HepG2 (cell line): ENCODE data around the gene SHISA9. TPM values are rescaled to one million over a fixed set of nuclear protein-coding genes. Genes with fewer than 3 reads are reported as not detected.

Source experiments
- ERF ChIP-seq: IDR thresholded peaks from 2 replicates; pipeline ENCODE4 v1.6.1; 2018; ENCODE audit warnings: missing biosample characterization, missing genetic modification reagents
- JUN ChIP-seq: sonication (generic); formaldehyde crosslinking; IDR thresholded peaks from 2 replicates; pipeline ENCODE4 v1.4.0; 2020; ENCODE audit warnings: mild to moderate bottlenecking, missing genetic modification reagents
- POGZ ChIP-seq: sonication (generic); formaldehyde crosslinking; IDR thresholded peaks from 2 replicates; pipeline ENCODE4 v1.4.0; 2020; ENCODE audit warnings: mild to moderate bottlenecking, missing genetic modification reagents
- ZNF616 ChIP-seq: sonication (generic); formaldehyde crosslinking; IDR thresholded peaks from 2 replicates; pipeline ENCODE4 v1.5.0; 2020; ENCODE audit warnings: low read depth, mild to moderate bottlenecking, missing genetic modification reagents
- ZSCAN21 ChIP-seq: sonication (generic); formaldehyde crosslinking; IDR thresholded peaks from 2 replicates; pipeline ENCODE4 v1.8.0; 2022; ENCODE audit warnings: mild to moderate bottlenecking, missing genetic modification reagents, moderate library complexity, borderline replicate concordance
- polyA plus RNA-seq, 8 experiments: library from polyadenylated mRNA; depleted of rRNA in 3 of 8; stranded (reverse) in 7 of 8; unstranded in 1 of 8; fragments of >200 nt; fragmentation: Illumina TruSeq in 4 of 8; extraction: Trizol in 4 of 8; gene quantifications; 2 replicates each; pipeline versions ENCODE4 v1.2.1 to v1.2.3, GENCODE V29; 2011 to 2016; ENCODE audit warnings: low read depth in 4 of 8, missing spikeins in 1 of 8, mixed read lengths in 1 of 8; ENCODE audit not compliant: insufficient read depth in 1 of 8
- total RNA-seq, 5 experiments: library from RNA; depleted of rRNA; stranded (reverse); fragments of >200 nt; fragmentation: Illumina TruSeq; extraction: Trizol; gene quantifications; 2 replicates each; pipeline ENCODE4 v1.2.3, GENCODE V29; 2016; ENCODE audit warnings: low read depth in 1 of 5
- TF ChIP-seq, protein P1 (sequence below): sonication (generic); formaldehyde crosslinking; IDR thresholded peaks from 2 replicates; pipeline ENCODE4 v1.4.0; 2020; ENCODE audit warnings: missing genetic modification reagents
- TF ChIP-seq, protein P2 (sequence below): sonication (generic); formaldehyde crosslinking; IDR thresholded peaks from 2 replicates; pipeline ENCODE4 v1.4.0; 2020; ENCODE audit warnings: mild to moderate bottlenecking, missing genetic modification reagents
- TF ChIP-seq, protein P3 (sequence below): IDR thresholded peaks from 2 replicates; pipeline ENCODE4 v1.6.1; 2016; ENCODE audit warnings: low read depth, missing genetic modification reagents, missing compliant biosample characterization
- TF ChIP-seq, protein P4 (sequence below): sonication (generic); formaldehyde crosslinking; IDR thresholded peaks from 2 replicates; pipeline ENCODE4 v1.5.1; 2020; ENCODE audit warnings: missing genetic modification reagents, mild to moderate bottlenecking, borderline replicate concordance
- TF ChIP-seq, protein P5 (sequence below): sonication (generic); formaldehyde crosslinking; IDR thresholded peaks from 2 replicates; pipeline ENCODE4 v1.4.0; 2020; ENCODE audit warnings: missing genetic modification reagents, mild to moderate bottlenecking, borderline replicate concordance

Gene SHISA9
- total and polyA plus RNA-seq, 2 of the 13 experiments (the other 11 are each of a cell fraction or from before 2014, with no cell fraction given) = 0.01 TPM; not detected in 1

DNA sequence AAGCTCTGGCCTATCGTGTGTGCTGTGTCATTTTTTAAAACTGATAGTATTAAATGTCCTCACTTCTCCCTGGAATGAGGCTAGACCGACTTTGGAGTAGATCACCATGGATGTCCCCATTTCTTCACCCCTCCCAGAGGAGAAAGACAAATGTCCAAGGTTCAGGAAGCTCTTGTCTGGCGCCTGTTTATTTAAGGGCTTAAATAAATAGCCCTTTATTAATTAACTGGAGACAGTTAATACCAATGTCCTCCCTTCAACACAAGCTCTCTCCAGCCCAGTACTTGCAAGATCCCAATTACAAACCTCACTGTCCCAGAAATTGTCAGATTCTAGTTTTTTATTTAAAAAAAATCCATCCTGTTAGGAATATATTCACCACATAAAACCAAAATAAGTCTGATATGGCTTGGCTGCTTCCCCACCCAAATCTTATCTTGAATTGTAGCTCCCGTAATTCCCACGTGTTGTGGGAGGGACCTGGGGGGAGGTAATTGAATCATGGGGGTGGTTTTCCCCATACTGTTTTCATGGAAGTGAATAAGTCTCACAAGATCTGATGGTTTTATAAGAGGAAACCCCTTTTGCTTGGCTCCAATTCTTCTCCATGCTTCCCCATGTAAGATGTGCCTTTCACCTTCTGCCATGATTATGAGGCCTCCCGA lies 344.4 kb downstream of the SHISA9 start (continued):
- TF ChIP-seq, protein P1, sequence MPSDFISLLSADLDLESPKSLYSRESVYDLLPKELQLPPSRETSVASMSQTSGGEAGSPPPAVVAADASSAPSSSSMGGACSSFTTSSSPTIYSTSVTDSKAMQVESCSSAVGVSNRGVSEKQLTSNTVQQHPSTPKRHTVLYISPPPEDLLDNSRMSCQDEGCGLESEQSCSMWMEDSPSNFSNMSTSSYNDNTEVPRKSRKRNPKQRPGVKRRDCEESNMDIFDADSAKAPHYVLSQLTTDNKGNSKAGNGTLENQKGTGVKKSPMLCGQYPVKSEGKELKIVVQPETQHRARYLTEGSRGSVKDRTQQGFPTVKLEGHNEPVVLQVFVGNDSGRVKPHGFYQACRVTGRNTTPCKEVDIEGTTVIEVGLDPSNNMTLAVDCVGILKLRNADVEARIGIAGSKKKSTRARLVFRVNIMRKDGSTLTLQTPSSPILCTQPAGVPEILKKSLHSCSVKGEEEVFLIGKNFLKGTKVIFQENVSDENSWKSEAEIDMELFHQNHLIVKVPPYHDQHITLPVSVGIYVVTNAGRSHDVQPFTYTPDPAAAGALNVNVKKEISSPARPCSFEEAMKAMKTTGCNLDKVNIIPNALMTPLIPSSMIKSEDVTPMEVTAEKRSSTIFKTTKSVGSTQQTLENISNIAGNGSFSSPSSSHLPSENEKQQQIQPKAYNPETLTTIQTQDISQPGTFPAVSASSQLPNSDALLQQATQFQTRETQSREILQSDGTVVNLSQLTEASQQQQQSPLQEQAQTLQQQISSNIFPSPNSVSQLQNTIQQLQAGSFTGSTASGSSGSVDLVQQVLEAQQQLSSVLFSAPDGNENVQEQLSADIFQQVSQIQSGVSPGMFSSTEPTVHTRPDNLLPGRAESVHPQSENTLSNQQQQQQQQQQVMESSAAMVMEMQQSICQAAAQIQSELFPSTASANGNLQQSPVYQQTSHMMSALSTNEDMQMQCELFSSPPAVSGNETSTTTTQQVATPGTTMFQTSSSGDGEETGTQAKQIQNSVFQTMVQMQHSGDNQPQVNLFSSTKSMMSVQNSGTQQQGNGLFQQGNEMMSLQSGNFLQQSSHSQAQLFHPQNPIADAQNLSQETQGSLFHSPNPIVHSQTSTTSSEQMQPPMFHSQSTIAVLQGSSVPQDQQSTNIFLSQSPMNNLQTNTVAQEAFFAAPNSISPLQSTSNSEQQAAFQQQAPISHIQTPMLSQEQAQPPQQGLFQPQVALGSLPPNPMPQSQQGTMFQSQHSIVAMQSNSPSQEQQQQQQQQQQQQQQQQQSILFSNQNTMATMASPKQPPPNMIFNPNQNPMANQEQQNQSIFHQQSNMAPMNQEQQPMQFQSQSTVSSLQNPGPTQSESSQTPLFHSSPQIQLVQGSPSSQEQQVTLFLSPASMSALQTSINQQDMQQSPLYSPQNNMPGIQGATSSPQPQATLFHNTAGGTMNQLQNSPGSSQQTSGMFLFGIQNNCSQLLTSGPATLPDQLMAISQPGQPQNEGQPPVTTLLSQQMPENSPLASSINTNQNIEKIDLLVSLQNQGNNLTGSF = no peak
- no peak for TF ChIP-seq ZSCAN21 (CRISPR knock-in tag)
- no peak for TF ChIP-seq JUN
- TF ChIP-seq, protein P2, sequence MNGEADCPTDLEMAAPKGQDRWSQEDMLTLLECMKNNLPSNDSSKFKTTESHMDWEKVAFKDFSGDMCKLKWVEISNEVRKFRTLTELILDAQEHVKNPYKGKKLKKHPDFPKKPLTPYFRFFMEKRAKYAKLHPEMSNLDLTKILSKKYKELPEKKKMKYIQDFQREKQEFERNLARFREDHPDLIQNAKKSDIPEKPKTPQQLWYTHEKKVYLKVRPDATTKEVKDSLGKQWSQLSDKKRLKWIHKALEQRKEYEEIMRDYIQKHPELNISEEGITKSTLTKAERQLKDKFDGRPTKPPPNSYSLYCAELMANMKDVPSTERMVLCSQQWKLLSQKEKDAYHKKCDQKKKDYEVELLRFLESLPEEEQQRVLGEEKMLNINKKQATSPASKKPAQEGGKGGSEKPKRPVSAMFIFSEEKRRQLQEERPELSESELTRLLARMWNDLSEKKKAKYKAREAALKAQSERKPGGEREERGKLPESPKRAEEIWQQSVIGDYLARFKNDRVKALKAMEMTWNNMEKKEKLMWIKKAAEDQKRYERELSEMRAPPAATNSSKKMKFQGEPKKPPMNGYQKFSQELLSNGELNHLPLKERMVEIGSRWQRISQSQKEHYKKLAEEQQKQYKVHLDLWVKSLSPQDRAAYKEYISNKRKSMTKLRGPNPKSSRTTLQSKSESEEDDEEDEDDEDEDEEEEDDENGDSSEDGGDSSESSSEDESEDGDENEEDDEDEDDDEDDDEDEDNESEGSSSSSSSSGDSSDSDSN (CRISPR knock-in tag) = no peak
- TF ChIP-seq ZNF616 (CRISPR knock-in tag) = no peak
- TF ChIP-seq, protein P3, sequence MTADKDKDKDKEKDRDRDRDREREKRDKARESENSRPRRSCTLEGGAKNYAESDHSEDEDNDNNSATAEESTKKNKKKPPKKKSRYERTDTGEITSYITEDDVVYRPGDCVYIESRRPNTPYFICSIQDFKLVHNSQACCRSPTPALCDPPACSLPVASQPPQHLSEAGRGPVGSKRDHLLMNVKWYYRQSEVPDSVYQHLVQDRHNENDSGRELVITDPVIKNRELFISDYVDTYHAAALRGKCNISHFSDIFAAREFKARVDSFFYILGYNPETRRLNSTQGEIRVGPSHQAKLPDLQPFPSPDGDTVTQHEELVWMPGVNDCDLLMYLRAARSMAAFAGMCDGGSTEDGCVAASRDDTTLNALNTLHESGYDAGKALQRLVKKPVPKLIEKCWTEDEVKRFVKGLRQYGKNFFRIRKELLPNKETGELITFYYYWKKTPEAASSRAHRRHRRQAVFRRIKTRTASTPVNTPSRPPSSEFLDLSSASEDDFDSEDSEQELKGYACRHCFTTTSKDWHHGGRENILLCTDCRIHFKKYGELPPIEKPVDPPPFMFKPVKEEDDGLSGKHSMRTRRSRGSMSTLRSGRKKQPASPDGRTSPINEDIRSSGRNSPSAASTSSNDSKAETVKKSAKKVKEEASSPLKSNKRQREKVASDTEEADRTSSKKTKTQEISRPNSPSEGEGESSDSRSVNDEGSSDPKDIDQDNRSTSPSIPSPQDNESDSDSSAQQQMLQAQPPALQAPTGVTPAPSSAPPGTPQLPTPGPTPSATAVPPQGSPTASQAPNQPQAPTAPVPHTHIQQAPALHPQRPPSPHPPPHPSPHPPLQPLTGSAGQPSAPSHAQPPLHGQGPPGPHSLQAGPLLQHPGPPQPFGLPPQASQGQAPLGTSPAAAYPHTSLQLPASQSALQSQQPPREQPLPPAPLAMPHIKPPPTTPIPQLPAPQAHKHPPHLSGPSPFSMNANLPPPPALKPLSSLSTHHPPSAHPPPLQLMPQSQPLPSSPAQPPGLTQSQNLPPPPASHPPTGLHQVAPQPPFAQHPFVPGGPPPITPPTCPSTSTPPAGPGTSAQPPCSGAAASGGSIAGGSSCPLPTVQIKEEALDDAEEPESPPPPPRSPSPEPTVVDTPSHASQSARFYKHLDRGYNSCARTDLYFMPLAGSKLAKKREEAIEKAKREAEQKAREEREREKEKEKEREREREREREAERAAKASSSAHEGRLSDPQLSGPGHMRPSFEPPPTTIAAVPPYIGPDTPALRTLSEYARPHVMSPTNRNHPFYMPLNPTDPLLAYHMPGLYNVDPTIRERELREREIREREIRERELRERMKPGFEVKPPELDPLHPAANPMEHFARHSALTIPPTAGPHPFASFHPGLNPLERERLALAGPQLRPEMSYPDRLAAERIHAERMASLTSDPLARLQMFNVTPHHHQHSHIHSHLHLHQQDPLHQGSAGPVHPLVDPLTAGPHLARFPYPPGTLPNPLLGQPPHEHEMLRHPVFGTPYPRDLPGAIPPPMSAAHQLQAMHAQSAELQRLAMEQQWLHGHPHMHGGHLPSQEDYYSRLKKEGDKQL = 0 out of 2 replicates have a peak, but pooled peaks have one; percentile 27
- peak; percentile 72 for TF ChIP-seq POGZ (CRISPR knock-in tag)
- TF ChIP-seq, protein P4, sequence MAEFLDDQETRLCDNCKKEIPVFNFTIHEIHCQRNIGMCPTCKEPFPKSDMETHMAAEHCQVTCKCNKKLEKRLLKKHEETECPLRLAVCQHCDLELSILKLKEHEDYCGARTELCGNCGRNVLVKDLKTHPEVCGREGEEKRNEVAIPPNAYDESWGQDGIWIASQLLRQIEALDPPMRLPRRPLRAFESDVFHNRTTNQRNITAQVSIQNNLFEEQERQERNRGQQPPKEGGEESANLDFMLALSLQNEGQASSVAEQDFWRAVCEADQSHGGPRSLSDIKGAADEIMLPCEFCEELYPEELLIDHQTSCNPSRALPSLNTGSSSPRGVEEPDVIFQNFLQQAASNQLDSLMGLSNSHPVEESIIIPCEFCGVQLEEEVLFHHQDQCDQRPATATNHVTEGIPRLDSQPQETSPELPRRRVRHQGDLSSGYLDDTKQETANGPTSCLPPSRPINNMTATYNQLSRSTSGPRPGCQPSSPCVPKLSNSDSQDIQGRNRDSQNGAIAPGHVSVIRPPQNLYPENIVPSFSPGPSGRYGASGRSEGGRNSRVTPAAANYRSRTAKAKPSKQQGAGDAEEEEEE (CRISPR knock-in tag) = no peak
- TF ChIP-seq, protein P5, sequence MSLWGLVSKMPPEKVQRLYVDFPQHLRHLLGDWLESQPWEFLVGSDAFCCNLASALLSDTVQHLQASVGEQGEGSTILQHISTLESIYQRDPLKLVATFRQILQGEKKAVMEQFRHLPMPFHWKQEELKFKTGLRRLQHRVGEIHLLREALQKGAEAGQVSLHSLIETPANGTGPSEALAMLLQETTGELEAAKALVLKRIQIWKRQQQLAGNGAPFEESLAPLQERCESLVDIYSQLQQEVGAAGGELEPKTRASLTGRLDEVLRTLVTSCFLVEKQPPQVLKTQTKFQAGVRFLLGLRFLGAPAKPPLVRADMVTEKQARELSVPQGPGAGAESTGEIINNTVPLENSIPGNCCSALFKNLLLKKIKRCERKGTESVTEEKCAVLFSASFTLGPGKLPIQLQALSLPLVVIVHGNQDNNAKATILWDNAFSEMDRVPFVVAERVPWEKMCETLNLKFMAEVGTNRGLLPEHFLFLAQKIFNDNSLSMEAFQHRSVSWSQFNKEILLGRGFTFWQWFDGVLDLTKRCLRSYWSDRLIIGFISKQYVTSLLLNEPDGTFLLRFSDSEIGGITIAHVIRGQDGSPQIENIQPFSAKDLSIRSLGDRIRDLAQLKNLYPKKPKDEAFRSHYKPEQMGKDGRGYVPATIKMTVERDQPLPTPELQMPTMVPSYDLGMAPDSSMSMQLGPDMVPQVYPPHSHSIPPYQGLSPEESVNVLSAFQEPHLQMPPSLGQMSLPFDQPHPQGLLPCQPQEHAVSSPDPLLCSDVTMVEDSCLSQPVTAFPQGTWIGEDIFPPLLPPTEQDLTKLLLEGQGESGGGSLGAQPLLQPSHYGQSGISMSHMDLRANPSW (CRISPR knock-in tag) = 0 out of 2 replicates have a peak, but pooled peaks have one; percentile 53
- peak; percentile 72 for TF ChIP-seq ERF (CRISPR knock-in tag)
